Measurements from ENCODE around the gene TOR1A. TPM values are rescaled to one million over a fixed set of nuclear protein-coding genes. Genes with fewer than 3 reads are reported as not detected.
"Not testable (repeated sequence)": the region's sequence is repeated elsewhere in the genome, so short reads cannot be mapped to it uniquely, and the experiment has no call there.

Gene TOR1A
- total and polyA plus RNA-seq, 3 donors from 2014 or later, result 23.1 to 43.4 (median 32.9) TPM

- TF ChIP-seq CTCF (IDR thresholded peaks at IDR 0.05) (no peak), POLR2A (IDR thresholded peaks at IDR 0.05) (no peak)
- H3K4me3 ChIP-seq, result no peak overlapping the region
- H3K9me3 ChIP-seq, result no peaks in the 10 kb centered on the region
- 100% methylated on average over 1 of the region's 1 CpG for WGBS, 2 donors
- no peak overlapping the region for H3K27ac ChIP-seq
- H3K36me3 ChIP-seq (ENCODE audit: low read depth, missing control alignments), result no peaks in the 10 kb centered on the region
- intact Hi-C loops (cut with DNase I; ENCODE audit: low total_unique reads), result loop anchor here (10.0 kb wide), 1 partner anchor 651 kb away; no protein-coding TSS in a partner anchor
- peaks cover 4% of the 10 kb centered on the region for H3K4me1 ChIP-seq
- no peak for DNase-seq
- no peaks in the 10 kb centered on the region for H3K27me3 ChIP-seq
Observed at GRCh38 chr9:129785866-129786265, 38.1 kb downstream of the TOR1A start.

DNA sequence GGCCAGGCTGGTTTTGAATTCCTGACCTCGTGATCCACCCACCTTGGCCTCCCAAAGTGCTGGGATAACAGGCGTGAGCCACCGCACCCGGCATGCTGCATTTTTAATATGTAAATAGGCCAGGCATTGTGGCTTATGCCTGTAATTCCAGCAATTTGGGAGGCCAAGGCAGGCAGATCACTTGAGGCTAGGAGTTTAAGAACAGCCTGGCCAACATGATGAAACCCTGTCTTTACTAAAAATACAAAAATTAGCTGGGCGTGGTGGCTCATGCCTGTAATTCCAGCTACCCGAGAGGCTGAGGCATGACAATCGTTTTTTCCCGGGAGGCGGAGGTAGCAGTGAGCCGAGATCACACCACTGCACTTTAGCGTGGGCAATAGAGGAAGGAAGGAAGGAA is 39.0 kb downstream of the TOR1A start:
- intact Hi-C loops (cut with DNase I; ENCODE audit: low total_unique reads), result loop anchor here (5.0 to 10.0 kb wide), 3 partner anchors 53 to 650 kb away; no protein-coding TSS in a partner anchor
- H3K9me3 ChIP-seq; H3K27me3 ChIP-seq; DNase-seq; H3K36me3 ChIP-seq (ENCODE audit: low read depth, missing control alignments); H3K4me1 ChIP-seq; H3K27ac ChIP-seq; H3K4me3 ChIP-seq: not testable (repeated sequence)
- whole genome bisulfite sequencing, 2 donors, result 81 to 83% methylated on average over 11 of the region's 11 CpGs

GRCh38 chr9:129783516-129784361 is 40.2 kb downstream of the TOR1A start:
- H3K4me3 ChIP-seq, result no peak overlapping the region
- 37 to 42% methylated on average over 14 of the region's 14 CpGs for WGBS, 2 donors
- TF ChIP-seq POLR2A (IDR thresholded peaks at IDR 0.05), result no peak
- TF ChIP-seq CTCF (IDR thresholded peaks at IDR 0.05), result peak; percentile 83 to 93 (median 92)
- no peak overlapping the region for H3K27ac ChIP-seq
- no peaks in the 10 kb centered on the region for H3K27me3 ChIP-seq
- peak; percentile 83 for DNase-seq
- H3K36me3 ChIP-seq (ENCODE audit: low read depth, missing control alignments), result no peaks in the 10 kb centered on the region
- no peaks in the 10 kb centered on the region for H3K9me3 ChIP-seq
- H3K4me1 ChIP-seq, result no peaks in the 10 kb centered on the region
- intact Hi-C loops (cut with DNase I; ENCODE audit: low total_unique reads), result loop anchor here (5.0 to 10.0 kb wide), 3 partner anchors 51 to 649 kb away; no protein-coding TSS in a partner anchor

GRCh38 chr9:129781981-129782380 is 42.0 kb downstream of the TOR1A start:
- TF ChIP-seq POLR2A (IDR thresholded peaks at IDR 0.05) (no peak), CTCF (IDR thresholded peaks at IDR 0.05) (no peak)
- H3K27me3 ChIP-seq, result no peaks in the 10 kb centered on the region
- intact Hi-C loops (cut with DNase I; ENCODE audit: low total_unique reads), result loop anchor here (5.0 to 10.0 kb wide), 3 partner anchors 50 to 647 kb away; no protein-coding TSS in a partner anchor
- no peaks in the 10 kb centered on the region for H3K36me3 ChIP-seq (ENCODE audit: low read depth, missing control alignments)
- H3K4me1 ChIP-seq, result peaks cover 6% of the 10 kb centered on the region
- no peak overlapping the region for H3K4me3 ChIP-seq
- H3K9me3 ChIP-seq, result no peaks in the 10 kb centered on the region
- no peak overlapping the region for H3K27ac ChIP-seq
- DNase-seq, result no peak
- WGBS, 2 donors, result 70 to 81% methylated on average over 5 of the region's 5 CpGs

DNA sequence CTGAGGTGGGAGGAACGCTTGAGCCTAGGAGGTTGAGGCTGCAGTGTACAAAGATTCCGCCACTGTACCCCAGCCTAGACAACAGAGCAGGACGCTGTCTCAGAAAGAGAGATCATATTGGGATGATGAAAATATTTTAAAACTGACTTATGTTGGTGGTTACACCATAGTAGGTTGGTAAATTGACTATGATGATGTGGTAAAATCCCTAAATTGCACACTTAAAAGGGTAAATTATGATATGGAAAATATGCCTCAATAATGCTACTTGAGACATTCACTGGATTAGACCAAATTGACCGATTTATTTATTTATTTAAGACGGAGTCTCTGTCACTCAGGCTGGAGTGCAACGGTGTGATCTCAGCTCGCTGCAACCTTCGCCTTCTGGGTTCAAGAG is 42.8 kb downstream of the TOR1A start:
- no peaks in the 10 kb centered on the region for H3K36me3 ChIP-seq (ENCODE audit: low read depth, missing control alignments)
- TF ChIP-seq CTCF (IDR thresholded peaks at IDR 0.05) (no peak), POLR2A (IDR thresholded peaks at IDR 0.05) (no peak)
- no peaks in the 10 kb centered on the region for H3K9me3 ChIP-seq
- DNase-seq, result no peak
- intact Hi-C loops (cut with DNase I; ENCODE audit: low total_unique reads), result loop anchor here (5.0 to 10.0 kb wide), 3 partner anchors 49 to 646 kb away; no protein-coding TSS in a partner anchor
- WGBS, 2 donors, result 89% methylated on average over 8 of the region's 8 CpGs
- H3K4me3 ChIP-seq, result no peak overlapping the region
- H3K4me1 ChIP-seq, result peaks cover 6% of the 10 kb centered on the region
- no peak overlapping the region for H3K27ac ChIP-seq
- H3K27me3 ChIP-seq, result no peaks in the 10 kb centered on the region
